Measurements from ENCODE around the gene GRK5.

Gene GRK5

GRCh38 chr10:119308089-119308488 is 100.7 kb downstream of the GRK5 start:
- TF ChIP-seq CTCF (IDR thresholded peaks at IDR 0.05; ENCODE audit: low read length, missing control alignments) = no peak
- DNase-seq (ENCODE audit: low read depth) = no peak
- H3K4me3 ChIP-seq (replicated peaks; ENCODE audit: low read depth, low read length) = no peak overlapping the region

- H3K4me3 ChIP-seq (replicated peaks; ENCODE audit: low read depth, low read length) = no peak overlapping the region
- no peak for DNase-seq (ENCODE audit: low read depth)
- TF ChIP-seq CTCF (IDR thresholded peaks at IDR 0.05; ENCODE audit: low read length, missing control alignments) = no peak
These were observed 101.4 kb downstream of the GRK5 start for GRCh38 chr10:119308551-119309422.

GRCh38 chr10:119309423-119309770 is 102.0 kb downstream of the GRK5 start:
- no peak for TF ChIP-seq CTCF (IDR thresholded peaks at IDR 0.05; ENCODE audit: low read length, missing control alignments)
- H3K4me3 ChIP-seq (replicated peaks; ENCODE audit: low read depth, low read length) = no peak overlapping the region
- no peak for DNase-seq (ENCODE audit: low read depth)

- no peak for TF ChIP-seq CTCF (IDR thresholded peaks at IDR 0.05; ENCODE audit: low read length, missing control alignments)
- DNase-seq (ENCODE audit: low read depth) = no peak
- no peak overlapping the region for H3K4me3 ChIP-seq (replicated peaks; ENCODE audit: low read depth, low read length)
These were observed 103.4 kb downstream of the GRK5 start for GRCh38 chr10:119310806-119311205.

- H3K4me3 ChIP-seq (replicated peaks; ENCODE audit: low read depth, low read length) = no peak overlapping the region
- DNase-seq (ENCODE audit: low read depth) = no peak
- no peak for TF ChIP-seq CTCF (IDR thresholded peaks at IDR 0.05; ENCODE audit: low read length, missing control alignments)
These were observed 104.9 kb downstream of the GRK5 start for GRCh38 chr10:119312241-119312640.

DNA sequence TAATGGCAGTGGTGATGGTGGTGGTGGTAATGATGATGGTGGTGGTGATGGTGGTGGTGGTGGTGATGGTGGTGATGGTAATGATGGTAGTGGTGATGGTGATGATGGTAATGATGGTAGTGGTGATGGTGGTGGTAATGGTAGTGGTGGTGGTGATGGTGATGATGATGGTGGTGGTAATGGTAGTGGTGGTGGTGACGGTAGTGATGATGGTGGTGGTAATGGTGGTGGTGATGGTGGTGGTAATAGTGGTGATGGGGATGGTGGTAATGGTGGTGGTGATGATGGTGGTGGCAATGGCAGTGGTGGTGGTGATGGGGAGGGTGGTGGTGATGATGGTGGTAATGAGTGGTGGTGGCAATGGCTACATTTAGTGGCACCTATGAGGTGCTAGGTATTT is 105.7 kb downstream of the GRK5 start:
- no peak for TF ChIP-seq CTCF (IDR thresholded peaks at IDR 0.05; ENCODE audit: low read length, missing control alignments)
- DNase-seq (ENCODE audit: low read depth) = no peak
- H3K4me3 ChIP-seq (replicated peaks; ENCODE audit: low read depth, low read length) = no peak overlapping the region

DNA sequence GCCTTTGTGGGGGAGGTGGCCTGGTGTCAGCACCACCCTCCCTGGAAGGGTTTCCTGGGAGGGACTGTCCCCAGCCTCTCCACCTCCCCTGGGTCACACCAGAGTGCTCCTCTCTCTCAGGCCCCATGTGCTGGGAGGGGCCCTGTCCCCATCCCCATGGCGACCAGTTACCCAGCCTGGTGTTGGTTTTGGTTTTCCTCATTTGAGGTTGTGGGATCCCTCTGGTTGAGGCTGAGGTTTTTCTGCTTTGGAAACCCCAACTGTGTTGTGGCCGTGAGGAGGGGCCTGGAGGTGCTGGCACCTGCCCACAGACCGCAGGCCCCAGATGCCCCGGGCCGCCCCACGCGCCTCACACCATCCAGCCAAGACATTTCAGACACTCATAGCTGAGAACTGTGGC is 106.3 kb downstream of the GRK5 start:
- no peak for DNase-seq (ENCODE audit: low read depth)
- no peak for TF ChIP-seq CTCF (IDR thresholded peaks at IDR 0.05; ENCODE audit: low read length, missing control alignments)
- no peak overlapping the region for H3K4me3 ChIP-seq (replicated peaks; ENCODE audit: low read depth, low read length)

Measured in fibroblast of pulmonary artery (primary cell).